ENCODE results near the gene CADPS. TPM values are rescaled to one million over a fixed set of nuclear protein-coding genes. Genes with fewer than 3 reads are reported as not detected.

CADPS gene
- polyA plus RNA-seq, 1 of the 3 experiments (the other 2 are of a cell fraction): 5.8 TPM

- no peak for TF ChIP-seq USF2 (IDR thresholded peaks at IDR 0.05; ENCODE audit: borderline replicate concordance, low read depth, low read length)
- TF ChIP-seq RXRA (IDR thresholded peaks at IDR 0.05; ENCODE audit: borderline replicate concordance, low read depth): no peak
- TF ChIP-seq POLR2AphosphoS5 (IDR thresholded peaks at IDR 0.05; ENCODE audit: low read depth, low read length): no peak
- no peak for TF ChIP-seq IRF3 (IDR thresholded peaks at IDR 0.05; ENCODE audit: low read depth, low read length)
- TF ChIP-seq FOXM1 (IDR thresholded peaks at IDR 0.05; ENCODE audit: low read depth): no peak
- no peak for TF ChIP-seq SMC3 (IDR thresholded peaks at IDR 0.05; ENCODE audit: low read depth, low read length)
- no peak for TF ChIP-seq TEAD4 (IDR thresholded peaks at IDR 0.05; ENCODE audit: borderline replicate concordance, insufficient read depth)
- TF ChIP-seq RCOR1 (IDR thresholded peaks at IDR 0.05; ENCODE audit: low read length): no peak
- TF ChIP-seq GABPA (IDR thresholded peaks at IDR 0.05; ENCODE audit: low read depth): no peak
- no peak for TF ChIP-seq ZBTB33 (IDR thresholded peaks at IDR 0.05; ENCODE audit: borderline replicate concordance, low read depth)
- no peak for TF ChIP-seq EZH2phosphoT487 (IDR thresholded peaks at IDR 0.05; ENCODE audit: borderline replicate concordance, low read depth)
- 46% methylated on average over 2 of the region's 2 CpGs for WGBS (ENCODE audit: low lambda C conversion rate)
- Histone ChIP-seq H3K4me2 (no peak overlapping the region), H3K79me2 (ENCODE audit: insufficient read depth) (no peaks in the 10 kb centered on the region), H3K4me1 (ENCODE audit: control insufficient read depth in 1 of 2, insufficient read depth in 2 of 2, low read depth in 1 of 2, low read length in 1 of 2) (no peaks in the 10 kb centered on the region), H3K9ac (no peak overlapping the region), H3K36me3 (replicated peaks in 1 of 2; ENCODE audit: control insufficient read depth in 1 of 2, insufficient read depth in 2 of 2, low read length in 1 of 2) (no peaks in the 10 kb centered on the region), H3K27ac (ENCODE audit: low read depth in 2 of 2, low read length in 1 of 2) (no peak overlapping the region), H4K20me1 (ENCODE audit: insufficient read depth) (no peaks in the 10 kb centered on the region), H3F3A (replicated peaks; ENCODE audit: insufficient read depth) (no peaks in the 10 kb centered on the region), H3K9me2 (no peaks in the 10 kb centered on the region), H3K27me3 (ENCODE audit: insufficient read depth) (no peaks in the 10 kb centered on the region), H3K9me3 (no peaks in the 10 kb centered on the region), H2AFZ (ENCODE audit: low read depth) (no peak overlapping the region), H3K4me3 (ENCODE audit: low read depth in 2 of 2, low read length in 1 of 2) (no peak overlapping the region)
- no peak for DNase-seq
- ChIA-PET CTCF (interaction anchor here (0.6 kb wide), 1 partner anchor 28 kb away, joined by 3 read pairs; no protein-coding TSS in a partner anchor), POLR2A (no interaction called here)
Measured at GRCh38 chr3:62805580-62806277, 69.5 kb downstream of the CADPS start.

GRCh38 chr3:62805106-62805505, 70.1 kb downstream of the CADPS start:
- ChIA-PET POLR2A (no interaction called here), CTCF (no interaction called here)
- no peaks in the 10 kb centered on the region for H3K4me1 ChIP-seq (ENCODE audit: control insufficient read depth in 1 of 2, insufficient read depth in 2 of 2, low read depth in 1 of 2, low read length in 1 of 2)
- H3F3A ChIP-seq (replicated peaks; ENCODE audit: insufficient read depth): no peaks in the 10 kb centered on the region
- no peaks in the 10 kb centered on the region for H3K79me2 ChIP-seq (ENCODE audit: insufficient read depth)
- WGBS (ENCODE audit: low lambda C conversion rate): 67% methylated on average over 5 of the region's 5 CpGs
- H2AFZ ChIP-seq (ENCODE audit: low read depth): no peak overlapping the region
- no peak overlapping the region for H3K27ac ChIP-seq (ENCODE audit: low read depth in 2 of 2, low read length in 1 of 2)
- no peaks in the 10 kb centered on the region for H4K20me1 ChIP-seq (ENCODE audit: insufficient read depth)
- H3K9me3 ChIP-seq: no peaks in the 10 kb centered on the region
- no peaks in the 10 kb centered on the region for H3K36me3 ChIP-seq (replicated peaks in 1 of 2; ENCODE audit: control insufficient read depth in 1 of 2, insufficient read depth in 2 of 2, low read length in 1 of 2)
- no peak overlapping the region for H3K9ac ChIP-seq
- no peak overlapping the region for H3K4me2 ChIP-seq
- no peaks in the 10 kb centered on the region for H3K27me3 ChIP-seq (ENCODE audit: insufficient read depth)
- H3K9me2 ChIP-seq: no peaks in the 10 kb centered on the region
- H3K4me3 ChIP-seq (ENCODE audit: low read depth in 2 of 2, low read length in 1 of 2): no peak overlapping the region
- DNase-seq: no peak
- TF ChIP-seq GABPA (IDR thresholded peaks at IDR 0.05; ENCODE audit: low read depth) (no peak), FOXJ3 (CRISPR knock-in tag; IDR thresholded peaks at IDR 0.05) (no peak), MXI1 (IDR thresholded peaks at IDR 0.05; ENCODE audit: low read depth, low read length) (no peak), EP300 (IDR thresholded peaks at IDR 0.05; ENCODE audit: borderline replicate concordance in 1 of 2, low read depth in 1 of 2, low read length in 1 of 2) (no peak), ELF1 (IDR thresholded peaks at IDR 0.05) (no peak), USF1 (IDR thresholded peaks at IDR 0.05; ENCODE audit: borderline replicate concordance, low read depth) (no peak), REST (IDR thresholded peaks at IDR 0.05; ENCODE audit: low read depth, low read length) (no peak), GATA2 (CRISPR knock-in tag; IDR thresholded peaks at IDR 0.05) (no peak), TAF1 (IDR thresholded peaks at IDR 0.05; ENCODE audit: borderline replicate concordance, low read depth, low read length) (no peak)

All from SK-N-SH (cell line).